Activated naive CD8-positive, alpha-beta T cell treated with anti-CD3 and anti-CD28 coated beads, Interleukin-2, amount 50 U/mL, for 16 hours (primary cell): Measurements from ENCODE around the gene GRIK5.

Experiments used
- DNase-seq: peaks from one replicate; pipeline ENCODE4 v3.0.0-alpha.2; 2020; ENCODE audit warnings: low read depth, low spot score

Gene GRIK5

DNA sequence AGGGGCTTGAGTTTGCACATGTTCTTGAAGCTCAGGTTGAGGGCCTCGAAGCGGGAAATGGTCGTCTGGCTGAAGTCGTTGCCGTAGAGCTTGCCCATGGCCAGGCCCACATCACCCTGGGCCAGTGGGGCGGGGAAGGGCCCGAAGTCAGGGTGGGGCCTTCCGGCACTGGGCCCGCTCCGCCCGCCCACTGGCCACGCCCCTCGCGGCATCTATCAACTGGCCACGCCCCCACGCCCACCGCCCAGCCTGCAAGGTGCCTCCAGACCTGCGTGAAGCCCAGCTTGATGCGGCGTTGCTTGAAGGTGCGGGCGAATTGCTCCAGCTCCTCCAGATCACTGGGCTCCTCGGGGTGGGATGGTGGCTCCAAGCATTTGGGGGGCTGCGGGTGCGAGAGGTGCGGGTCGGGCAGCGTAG is 25.8 kb upstream of the GRIK5 start:
- no peak for DNase-seq

DNA sequence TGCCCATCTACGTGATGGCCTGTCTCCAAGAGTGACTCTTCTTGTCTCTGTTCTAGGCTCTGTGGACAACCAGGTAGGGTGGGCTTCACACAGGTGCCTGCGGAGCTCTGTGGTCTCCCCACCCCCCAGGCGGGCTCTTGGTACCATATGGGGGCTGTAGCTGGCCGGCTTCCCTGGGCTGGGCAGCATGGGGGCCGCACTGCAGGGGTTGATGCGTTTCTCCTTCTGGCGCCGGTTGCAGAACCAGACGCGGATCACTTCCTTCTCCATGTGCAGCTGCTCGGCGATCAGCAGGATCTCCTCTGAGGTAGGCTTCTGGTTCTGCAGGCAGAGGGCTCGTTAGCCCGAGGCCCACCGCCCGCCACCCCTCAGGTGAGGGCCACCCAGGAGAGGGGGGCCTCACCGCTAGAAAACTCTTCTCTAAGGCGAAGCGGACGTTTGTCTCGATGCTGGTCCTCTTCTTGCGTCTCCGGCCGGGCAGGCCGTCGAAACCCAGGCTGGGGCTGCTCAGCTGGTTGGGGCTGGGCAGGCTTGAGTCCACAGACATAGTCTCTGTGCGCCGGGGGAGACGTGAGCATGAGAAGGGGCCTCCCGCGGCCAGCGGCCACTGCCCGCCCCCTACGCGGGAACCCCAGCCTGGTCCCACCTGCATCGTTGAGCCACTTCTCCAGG is 25.3 kb upstream of the GRIK5 start:
- DNase-seq, result no peak

DNA sequence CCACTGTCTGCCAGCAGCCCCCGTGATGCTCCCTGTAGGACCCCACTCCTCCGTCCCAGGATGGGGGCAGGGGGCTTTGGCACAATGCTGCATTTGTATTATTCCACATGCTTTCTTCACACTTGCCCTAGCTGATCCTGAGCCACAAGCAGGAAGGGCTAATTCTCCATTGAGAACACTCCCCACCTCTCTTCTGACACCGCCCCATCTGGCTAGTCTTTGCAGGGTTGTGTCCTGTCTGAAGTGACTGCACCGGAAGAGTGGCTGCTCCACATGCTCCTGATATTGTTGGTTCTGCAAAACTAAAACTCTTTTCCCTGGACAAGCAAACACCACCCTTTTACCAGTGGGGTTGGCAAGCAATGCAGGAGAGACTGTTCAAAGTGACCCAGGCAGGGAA is 23.9 kb upstream of the GRIK5 start:
- DNase-seq, result no peak

DNA sequence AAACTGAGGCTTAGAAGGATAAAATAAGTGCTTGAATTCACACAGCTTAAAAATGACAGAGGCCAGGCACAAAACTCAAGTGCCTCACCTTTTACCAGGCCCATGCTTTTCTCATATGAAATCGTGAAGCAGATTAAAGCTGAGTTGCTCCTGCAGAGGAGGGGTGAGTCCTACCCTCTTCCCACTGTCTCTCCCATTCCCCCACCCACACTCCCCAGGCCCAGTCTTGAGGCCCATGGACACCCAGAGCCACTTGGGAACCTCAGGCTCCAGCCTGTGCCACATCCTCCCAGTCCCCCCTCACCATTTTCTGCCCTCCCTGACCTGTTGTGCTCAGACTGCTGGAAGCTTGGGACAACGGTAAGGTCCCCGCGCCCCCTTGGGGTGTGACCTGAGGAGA is 23.5 kb upstream of the GRIK5 start:
- no peak for DNase-seq

DNA sequence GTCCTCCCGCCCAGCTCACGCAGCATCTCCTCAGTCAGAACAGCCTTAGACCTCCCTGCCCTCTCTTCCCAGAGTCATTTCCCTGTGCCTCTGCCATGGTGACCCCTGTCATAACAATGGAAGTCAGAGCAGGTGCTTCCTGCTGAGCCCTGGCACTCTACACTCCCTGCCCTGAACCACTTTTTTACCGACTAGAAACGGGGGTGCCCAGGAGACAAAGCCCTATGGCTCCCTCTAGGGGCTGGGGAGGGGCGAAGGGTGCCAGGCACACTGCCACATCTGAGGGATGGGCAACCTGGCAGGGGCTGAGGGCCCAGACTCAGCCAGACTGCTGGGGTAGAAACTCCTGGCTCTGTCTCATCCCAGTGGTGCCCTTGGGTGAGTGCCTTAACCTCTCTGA is 22.3 kb upstream of the GRIK5 start:
- DNase-seq, result no peak

DNA sequence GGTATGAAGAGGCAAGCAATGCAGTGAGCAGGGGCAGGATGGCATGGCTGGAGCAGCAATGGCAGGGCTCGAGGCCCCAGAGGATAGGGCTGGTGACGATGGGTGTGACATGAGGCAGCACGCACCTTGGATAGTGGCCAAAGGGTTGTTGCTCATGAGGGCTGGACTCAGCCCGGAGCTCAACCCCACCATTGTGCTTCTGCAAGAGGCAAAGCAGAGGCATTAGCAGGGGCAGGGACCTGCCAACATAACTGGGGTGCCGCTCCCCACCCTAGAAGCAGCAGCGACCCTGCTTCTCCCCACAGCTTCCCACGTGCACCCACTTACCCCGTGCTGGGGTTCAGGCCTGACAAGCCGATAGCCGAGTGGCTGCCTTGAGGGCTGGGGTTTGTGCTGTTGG is 21.7 kb upstream of the GRIK5 start:
- DNase-seq, result no peak

DNA sequence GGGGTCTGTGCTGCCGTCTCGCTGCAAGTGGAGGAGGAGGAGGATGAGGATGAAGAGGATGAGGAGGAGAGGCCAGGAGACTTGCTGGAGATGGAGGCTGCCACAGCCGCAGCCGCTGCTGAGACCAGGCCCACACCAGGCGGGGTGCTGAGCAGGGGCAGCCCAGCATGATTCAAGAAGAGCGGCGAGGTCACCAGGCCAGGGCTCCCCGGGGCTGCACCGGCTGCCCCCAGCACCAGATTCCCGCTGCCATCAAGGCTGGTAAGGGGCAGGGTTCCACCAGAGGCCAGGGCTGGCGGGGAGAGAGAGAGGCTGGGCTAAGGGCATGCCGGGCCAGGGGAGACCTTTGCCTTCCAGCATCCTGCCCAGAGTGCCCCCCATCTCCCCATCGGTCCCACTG is 21.3 kb upstream of the GRIK5 start:
- no peak for DNase-seq

DNA sequence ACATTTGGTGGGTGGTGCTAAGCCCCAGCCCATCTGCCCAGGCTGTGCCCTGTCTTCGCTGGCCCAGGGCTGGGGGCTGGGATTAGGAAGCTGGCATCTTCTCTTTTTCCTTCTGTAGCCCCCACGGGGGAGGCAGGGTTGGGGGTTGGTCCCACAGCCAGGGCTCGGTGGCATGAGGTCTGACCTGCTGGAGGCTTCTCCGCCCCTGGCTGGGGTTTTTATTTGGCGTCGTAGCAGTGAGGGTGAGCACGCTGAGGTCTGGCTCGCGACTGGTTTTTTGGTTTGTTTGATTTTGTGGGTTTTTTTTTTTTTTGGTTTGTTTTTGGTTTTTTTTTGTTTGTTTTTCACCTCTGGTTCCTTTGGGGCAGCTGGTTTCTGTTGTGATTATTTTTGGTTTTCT is 20.7 kb upstream of the GRIK5 start:
- DNase-seq, result no peak

DNA sequence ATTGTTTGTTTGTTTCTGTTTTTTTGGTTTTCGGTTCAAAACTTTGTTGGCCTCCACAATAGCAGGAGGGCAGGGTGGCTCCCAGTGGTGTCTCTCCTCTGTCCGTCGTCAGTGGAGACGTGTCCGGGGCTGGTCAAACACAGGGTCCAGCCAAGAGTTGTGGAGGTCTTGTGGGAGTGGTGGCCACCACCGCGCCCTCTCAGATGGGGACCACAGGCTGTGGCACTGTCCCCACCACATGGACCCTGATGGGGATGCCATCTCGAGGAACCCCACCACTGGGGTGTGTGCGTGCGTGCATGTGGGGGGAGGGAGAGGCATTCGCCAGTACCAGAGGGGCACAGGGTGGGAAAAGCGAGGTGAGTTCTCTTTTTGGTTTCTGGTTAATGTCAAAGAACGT is 19.8 kb upstream of the GRIK5 start:
- no peak for DNase-seq

DNA sequence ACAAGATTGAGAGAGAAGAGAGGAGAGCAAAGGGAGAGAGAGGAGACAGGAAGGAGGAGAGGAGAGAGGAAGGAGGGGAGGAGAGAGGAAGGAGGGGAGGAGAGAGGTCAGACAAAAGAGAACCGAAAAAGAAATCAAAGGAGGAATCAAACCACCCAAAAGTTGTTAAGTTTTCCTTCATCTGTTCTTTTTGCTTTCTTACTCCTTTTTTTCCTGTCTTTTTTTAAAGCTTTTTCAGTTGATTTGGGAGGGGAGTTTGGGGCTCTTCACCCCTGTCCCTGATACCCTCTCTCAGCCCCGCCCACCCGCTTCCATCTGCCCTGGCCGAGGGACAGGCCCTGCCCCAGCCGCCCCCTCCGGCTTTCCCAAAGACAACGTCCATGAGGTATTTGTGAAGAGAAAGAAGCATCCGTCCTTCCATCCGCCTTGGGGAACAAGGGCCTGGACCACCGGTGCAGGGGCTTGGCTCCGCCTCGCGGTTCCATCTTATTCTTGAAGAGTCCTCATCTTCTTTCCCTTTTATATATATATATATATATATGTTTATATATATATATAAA is 19.3 kb upstream of the GRIK5 start:
- DNase-seq, result no peak

DNA sequence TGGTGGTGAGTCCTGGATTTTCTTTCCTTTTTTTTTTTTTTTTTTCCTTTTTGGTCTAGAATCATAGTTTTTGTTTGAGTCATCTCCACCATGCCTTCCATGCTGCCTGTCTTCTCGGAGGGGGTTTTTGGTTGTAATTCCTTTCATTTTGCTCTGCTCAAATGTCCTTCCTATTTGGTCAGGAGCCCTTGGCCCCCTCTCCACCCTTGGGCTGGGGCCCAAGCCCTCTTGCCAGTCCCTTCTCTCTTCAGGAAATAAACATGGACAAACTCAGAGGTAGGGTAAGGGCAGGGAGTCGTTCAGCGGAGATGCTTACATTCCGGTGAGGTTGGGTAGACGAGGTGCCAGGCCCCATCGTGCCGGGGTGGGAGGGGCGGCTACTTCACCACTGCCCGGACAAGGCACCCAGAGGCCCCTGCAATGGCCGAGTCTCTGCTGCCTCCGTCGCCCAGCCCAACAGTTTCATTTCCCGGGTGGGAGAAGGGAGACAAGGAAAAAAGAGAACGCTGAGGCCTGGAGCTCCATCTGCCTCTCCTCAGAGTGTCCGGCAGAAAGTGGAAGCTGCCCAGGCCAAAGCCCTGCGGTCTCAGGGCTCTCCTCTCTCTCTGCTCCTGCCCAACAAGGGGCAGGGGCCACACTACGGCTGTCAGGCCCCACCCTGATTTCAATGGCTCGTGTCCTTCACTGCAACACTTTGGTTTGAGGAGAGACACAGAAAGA is 18.6 kb upstream of the GRIK5 start:
- DNase-seq, result no peak

DNA sequence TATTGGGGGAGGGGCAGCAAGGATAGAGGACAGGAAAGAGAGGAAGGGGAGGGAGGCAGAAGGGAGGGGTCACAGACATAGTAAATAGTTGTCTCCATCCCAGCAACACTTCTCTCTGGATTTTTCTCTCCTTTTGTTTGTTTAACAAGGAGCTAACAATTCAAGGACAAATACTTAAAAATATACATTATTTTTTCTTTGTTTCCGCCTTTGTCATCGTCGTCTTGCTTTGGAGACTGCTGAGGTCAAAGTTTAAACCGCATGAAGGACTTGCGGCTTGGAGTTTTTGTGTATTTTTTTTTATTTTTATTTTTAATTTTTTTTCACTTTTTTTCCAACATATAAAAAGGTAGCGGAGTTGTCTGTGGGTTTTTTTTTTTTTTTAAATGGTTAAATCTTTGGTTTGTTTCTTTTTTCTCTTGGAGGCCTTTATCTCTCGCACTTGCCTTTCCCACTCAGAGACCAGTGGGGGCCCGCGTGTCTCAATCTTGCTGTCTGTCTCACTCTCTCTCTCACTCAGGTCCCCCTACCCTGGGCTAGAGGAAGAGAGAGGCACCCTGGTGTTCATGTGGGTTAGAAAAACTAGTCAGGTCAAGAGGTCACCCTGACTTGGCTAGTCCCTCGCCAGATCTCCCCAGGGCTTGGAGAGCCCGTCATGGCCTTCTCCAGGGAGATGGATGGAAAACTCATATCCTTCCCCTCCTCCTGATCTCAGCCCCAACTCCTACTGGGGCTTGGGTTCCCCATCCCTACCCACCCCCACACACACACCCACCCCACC is 17.0 kb upstream of the GRIK5 start:
- no peak for DNase-seq

DNA sequence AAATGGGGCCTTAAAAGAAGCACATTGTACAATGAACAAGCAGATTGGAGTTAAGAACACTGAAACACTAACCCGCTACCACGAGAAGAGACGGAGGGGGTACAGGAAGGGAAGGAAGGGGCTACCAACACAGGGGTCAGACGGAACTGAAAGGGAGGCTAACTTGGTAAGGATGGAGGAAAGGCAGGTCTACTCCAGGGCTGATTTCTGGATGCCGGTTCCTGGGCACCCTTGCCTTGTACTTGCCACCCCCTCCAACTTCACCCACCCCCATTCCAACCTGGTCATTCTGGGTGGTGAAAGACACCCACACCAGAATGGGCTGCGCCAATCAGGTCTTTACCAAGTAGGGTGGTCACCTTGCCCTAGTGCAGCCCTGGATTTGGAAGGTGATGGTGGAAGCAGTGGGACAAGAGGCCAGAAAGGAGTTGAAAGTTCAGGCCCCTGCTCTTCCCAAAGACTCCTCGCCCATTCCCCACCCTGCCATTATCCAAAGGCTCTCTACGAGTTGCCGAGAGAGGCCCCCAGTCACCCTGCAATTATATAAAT is 16.3 kb upstream of the GRIK5 start:
- DNase-seq, result no peak

DNA sequence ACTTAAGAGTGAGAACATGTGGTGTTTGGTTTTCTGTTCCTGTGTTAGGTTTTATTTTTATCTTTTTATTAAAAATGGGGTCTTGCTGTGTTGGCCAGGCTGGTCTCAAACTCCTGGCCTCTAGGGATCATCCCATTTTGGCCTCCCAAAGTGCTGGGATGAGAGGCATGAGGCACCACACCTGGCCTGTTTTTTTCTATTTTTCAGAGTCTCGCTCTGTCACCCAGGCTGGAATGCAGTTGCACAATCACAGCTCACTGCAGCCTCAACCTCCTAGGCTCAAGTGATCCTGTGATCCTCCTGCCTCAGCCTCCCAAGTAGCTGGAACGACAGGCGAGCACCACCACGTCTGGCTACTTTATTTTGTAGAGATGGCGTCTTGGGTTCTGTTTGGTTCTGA is 13.5 kb upstream of the GRIK5 start:
- no peak for DNase-seq

DNA sequence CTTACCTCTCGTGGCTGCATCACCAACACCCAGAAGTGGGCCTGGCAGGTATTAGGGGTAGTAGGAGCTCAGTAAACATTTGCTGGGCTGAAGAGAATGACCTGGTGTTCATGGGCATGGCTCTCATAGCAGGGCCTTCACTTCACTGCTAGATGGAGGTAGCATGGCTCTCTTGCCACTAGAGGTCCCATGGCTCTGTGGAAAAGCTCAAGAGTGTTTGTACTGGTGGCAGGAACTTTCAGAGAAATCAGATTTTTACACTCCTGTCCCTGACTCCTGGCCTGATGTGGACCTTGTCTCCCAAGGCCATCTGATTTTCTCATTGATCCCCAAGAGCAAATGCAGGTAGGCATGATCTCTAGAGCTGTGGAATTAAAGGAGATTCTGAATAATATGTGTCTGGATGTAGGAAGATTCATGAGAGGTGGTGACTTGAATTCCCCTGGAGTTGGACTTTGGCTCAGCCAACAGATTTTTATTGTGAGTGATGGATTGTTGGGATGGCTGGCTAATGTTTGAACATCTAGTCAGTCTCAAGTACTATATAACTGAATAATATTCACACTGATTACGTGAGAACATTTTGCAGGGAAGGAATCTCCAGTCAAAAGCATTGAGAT is 11.7 kb upstream of the GRIK5 start:
- DNase-seq, result no peak

DNA sequence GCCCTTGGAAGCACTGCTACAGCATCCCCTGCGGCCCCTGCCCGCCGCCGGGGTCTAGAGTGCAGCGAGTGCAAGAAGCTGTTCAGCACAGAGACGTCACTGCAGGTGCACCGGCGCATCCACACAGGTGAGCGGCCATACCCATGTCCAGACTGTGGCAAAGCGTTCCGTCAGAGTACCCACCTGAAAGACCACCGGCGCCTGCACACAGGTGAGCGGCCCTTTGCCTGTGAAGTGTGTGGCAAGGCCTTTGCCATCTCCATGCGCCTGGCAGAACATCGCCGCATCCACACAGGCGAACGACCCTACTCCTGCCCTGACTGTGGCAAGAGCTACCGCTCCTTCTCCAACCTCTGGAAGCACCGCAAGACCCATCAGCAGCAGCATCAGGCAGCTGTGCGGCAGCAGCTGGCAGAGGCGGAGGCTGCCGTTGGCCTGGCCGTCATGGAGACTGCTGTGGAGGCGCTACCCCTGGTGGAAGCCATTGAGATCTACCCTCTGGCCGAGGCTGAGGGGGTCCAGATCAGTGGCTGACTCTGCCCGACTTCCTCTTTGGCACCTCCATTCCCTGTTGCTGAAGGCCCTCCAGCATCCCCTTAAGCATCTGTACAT is 10.9 kb upstream of the GRIK5 start:
- DNase-seq, result no peak

DNA sequence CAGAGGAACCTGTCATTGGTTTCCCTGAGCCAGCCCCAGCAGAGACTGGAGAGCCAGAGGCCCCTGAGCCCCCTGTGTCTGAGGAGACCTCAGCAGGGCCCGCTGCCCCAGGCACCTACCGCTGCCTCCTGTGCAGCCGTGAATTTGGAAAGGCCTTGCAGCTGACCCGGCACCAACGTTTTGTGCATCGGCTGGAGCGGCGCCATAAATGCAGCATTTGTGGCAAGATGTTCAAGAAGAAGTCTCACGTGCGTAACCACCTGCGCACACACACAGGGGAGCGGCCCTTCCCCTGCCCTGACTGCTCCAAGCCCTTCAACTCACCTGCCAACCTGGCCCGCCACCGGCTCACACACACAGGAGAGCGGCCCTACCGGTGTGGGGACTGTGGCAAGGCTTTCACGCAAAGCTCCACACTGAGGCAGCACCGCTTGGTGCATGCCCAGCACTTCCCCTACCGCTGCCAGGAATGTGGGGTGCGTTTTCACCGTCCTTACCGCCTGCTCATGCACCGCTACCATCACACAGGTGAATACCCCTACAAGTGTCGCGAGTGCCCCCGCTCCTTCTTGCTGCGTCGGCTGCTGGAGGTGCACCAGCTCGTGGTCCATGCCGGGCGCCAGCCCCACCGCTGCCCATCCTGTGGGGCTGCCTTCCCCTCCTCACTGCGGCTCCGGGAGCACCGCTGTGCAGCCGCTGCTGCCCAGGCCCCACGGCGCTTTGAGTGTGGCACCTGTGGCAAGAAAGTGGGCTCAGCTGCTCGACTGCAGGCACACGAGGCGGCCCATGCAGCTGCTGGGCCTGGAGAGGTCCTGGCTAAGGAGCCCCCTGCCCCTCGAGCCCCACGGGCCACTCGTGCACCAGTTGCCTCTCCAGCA is 10.1 kb upstream of the GRIK5 start:
- DNase-seq, result no peak

DNA sequence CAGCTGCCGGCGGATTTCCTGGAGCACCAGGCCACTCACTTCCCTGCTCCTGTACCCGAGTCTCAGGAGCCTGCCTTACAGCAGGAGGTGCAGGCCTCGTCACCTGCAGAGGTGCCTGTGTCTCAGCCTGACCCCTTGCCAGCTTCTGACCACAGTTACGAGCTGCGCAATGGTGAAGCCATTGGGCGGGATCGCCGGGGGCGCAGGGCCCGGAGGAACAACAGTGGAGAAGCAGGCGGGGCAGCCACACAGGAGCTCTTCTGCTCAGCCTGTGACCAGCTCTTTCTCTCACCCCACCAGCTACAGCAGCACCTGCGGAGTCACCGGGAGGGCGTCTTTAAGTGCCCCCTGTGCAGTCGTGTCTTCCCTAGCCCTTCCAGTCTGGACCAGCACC is 9.3 kb upstream of the GRIK5 start:
- no peak for DNase-seq

DNA sequence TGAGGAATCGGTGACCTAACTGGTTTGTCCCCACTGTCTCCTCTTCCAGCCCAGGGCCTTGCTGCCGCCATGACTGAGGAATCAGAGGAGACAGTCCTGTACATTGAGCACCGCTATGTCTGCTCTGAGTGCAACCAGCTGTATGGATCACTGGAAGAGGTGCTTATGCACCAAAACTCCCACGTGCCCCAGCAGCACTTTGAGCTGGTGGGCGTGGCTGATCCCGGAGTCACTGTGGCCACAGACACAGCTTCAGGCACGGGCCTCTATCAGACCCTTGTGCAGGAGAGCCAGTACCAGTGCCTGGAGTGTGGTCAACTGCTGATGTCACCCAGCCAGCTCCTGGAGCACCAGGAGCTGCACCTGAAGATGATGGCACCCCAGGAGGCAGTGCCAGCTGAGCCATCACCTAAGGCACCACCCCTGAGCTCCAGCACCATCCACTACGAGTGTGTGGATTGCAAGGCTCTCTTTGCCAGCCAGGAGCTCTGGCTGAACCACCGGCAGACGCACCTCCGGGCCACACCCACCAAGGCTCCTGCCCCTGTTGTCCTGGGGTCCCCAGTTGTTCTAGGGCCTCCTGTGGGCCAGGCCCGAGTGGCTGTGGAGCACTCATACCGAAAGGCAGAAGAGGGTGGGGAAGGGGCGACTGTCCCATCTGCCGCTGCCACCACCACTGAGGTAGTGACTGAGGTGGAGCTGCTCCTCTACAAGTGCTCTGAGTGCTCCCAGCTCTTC is 8.7 kb upstream of the GRIK5 start:
- no peak for DNase-seq

DNA sequence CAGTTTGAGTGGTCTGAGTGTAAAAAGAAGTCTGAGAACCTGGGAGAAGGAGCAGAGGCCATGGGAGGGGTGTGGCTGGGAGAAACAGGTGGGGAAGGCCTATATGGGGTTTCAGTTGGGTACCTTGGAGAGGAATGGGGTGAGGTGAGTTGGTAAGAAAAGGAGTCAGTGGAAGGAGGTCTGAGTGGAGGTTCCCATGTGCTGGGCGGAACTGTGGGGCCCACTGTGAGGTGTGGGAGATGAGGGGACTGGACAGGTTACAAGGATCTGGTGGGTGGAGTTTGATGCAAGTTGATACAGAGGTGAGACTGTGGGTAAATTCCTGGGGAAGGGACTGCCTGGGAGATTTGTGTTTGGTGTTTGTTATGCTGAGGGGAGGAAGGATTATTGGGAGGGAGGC is 8.1 kb upstream of the GRIK5 start:
- DNase-seq, result no peak
